ENCODE data around the gene GAL3ST2. TPM values are rescaled to one million over a fixed set of nuclear protein-coding genes. Genes with fewer than 3 reads are reported as not detected.

GAL3ST2 gene
- total RNA-seq, 2 experiments from 2014 or later = 1.1 TPM; not detected in 1

DNA sequence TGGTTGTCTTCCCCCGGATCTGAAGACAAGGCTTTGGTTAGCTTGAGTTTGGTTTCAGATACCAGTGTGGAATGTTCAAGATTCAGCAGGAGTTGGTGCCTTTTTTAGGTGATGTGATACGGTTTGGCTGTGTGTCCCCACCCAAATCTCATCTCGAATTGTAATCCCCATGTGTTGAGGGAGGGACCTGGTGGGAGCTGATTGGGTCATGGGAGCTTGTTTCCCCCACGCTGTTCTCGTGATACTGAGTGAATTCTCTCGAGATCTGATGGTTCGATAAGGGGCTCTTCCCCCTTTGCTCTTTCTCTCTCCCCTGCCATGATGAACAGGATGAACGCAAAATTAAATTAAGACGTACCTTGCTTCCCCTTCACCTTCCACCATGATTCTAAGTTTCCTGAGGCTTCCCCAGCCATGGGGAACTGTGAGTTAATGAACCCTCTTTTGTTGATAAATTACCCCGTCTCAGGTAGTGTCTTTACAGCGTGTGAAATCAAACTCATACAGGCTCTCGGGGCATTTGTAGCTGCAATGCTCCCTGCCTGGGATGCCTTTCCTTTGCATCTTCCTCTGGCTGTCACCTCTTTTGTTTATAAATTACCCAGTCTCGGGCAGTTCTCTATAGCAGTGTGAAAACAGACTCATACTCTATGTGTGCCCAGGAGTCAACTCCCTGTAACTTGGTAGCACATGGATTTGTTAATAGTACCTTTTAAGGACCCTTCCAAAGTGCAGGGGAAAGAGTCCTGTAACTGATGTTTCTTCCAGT lies 60.8 kb downstream of the GAL3ST2 start:
- DNase-seq (ENCODE audit: low spot score) = no peak
- TF ChIP-seq, protein P1, sequence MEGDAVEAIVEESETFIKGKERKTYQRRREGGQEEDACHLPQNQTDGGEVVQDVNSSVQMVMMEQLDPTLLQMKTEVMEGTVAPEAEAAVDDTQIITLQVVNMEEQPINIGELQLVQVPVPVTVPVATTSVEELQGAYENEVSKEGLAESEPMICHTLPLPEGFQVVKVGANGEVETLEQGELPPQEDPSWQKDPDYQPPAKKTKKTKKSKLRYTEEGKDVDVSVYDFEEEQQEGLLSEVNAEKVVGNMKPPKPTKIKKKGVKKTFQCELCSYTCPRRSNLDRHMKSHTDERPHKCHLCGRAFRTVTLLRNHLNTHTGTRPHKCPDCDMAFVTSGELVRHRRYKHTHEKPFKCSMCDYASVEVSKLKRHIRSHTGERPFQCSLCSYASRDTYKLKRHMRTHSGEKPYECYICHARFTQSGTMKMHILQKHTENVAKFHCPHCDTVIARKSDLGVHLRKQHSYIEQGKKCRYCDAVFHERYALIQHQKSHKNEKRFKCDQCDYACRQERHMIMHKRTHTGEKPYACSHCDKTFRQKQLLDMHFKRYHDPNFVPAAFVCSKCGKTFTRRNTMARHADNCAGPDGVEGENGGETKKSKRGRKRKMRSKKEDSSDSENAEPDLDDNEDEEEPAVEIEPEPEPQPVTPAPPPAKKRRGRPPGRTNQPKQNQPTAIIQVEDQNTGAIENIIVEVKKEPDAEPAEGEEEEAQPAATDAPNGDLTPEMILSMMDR (conservative IDR thresholded peaks at IDR 0.05; ENCODE audit: low read length) = no peak
- no peak for TF ChIP-seq EZH2phosphoT487 (IDR thresholded peaks at IDR 0.05; ENCODE audit: borderline replicate concordance, low read depth, low read length)
- Histone ChIP-seq H3K4me1 (ENCODE audit: insufficient read depth, low read length, poor library complexity, severe bottlenecking) (no peaks in the 10 kb centered on the region), H3K36me3 (ENCODE audit: insufficient read depth, low read length) (no peaks in the 10 kb centered on the region), H3K9me3 (ENCODE audit: low read length) (no peaks in the 10 kb centered on the region), H3K27ac (ENCODE audit: low read depth, low read length, poor library complexity, severe bottlenecking) (no peak overlapping the region), H3K9me2 (ENCODE audit: insufficient read depth, low read length) (no peaks in the 10 kb centered on the region), H3K4me3 (ENCODE audit: low read depth, low read length, poor library complexity, severe bottlenecking) (no peak overlapping the region), H2AFZ (ENCODE audit: low read length) (no peak overlapping the region), H4K20me1 (ENCODE audit: insufficient read depth, low read length) (no peaks in the 10 kb centered on the region), H3K79me2 (ENCODE audit: insufficient read depth, low read depth, low read length) (no peaks in the 10 kb centered on the region), H3K4me2 (ENCODE audit: low read length) (no peak overlapping the region)
- no TSS peak for BruUV-seq (replicated peaks)
- CTCF ChIA-PET (ENCODE audit: unreplicated experiment) = no interaction called here
- intact Hi-C loops (cut with micrococcal nuclease; ENCODE audit: unreplicated experiment) = no loop called here
- POLR2A ChIA-PET = interaction anchor here (0.6 kb wide), 1 partner anchor 536 kb away, joined by 3 read pairs; no protein-coding TSS in a partner anchor

DNA sequence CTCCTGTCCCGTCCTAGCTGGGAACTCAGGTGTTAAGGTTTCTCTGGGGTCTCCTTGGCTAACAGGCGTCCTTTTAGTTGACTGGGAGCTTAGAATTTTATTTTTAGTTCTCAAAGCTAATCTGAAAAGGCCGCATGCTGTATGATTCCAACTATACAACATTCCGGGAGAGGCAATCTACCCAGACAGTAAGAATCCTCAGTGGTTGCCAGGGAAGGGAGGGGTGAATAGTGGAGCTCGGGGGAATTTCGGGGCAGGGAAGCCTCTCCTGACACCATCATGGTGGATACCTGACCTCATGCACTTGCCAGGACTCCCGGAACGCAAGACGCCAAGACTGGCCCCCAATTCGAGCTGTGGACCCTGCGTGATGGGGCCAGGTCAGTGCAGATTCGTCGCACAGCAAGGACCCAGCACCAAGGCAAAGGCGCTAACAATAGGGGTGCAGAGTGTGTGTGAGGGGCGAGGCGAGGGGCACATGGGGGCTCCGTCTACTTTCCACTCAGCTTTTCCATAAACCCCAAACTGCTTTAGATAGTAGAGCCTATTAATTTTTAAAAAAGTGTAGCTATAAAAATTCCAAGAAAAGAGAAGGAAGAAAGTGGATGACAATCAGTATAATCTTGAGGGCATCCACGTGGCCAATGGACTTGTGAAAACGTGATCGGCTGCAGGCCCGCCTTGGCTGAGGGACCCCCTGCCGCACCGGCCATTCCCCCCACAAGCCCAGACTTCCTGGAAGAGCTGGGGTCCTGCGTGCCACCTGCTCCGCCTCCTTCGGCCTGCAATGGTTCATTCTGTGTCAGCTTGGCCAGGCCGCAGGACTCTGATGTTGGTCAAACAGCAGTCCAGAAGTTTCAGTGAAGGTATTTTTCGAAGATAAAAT lies 64.8 kb downstream of the GAL3ST2 start:
- ChIA-PET CTCF (ENCODE audit: unreplicated experiment) (interaction anchor here (0.6 kb wide), 1 partner anchor 9 kb away, joined by 3 read pairs; no protein-coding TSS in a partner anchor), POLR2A (interaction anchor here (0.7 kb wide), 1 partner anchor 1119 kb away, joined by 3 read pairs; no protein-coding TSS in a partner anchor)
- no peak overlapping the region for H3K4me2 ChIP-seq (ENCODE audit: low read length)
- H2AFZ ChIP-seq (ENCODE audit: low read length) = no peak overlapping the region
- intact Hi-C loops (cut with micrococcal nuclease; ENCODE audit: unreplicated experiment) = no loop called here
- no peak overlapping the region for H3K27ac ChIP-seq (ENCODE audit: low read depth, low read length, poor library complexity, severe bottlenecking)
- no peaks in the 10 kb centered on the region for H3K79me2 ChIP-seq (ENCODE audit: insufficient read depth, low read depth, low read length)
- no peaks in the 10 kb centered on the region for H3K36me3 ChIP-seq (ENCODE audit: insufficient read depth, low read length)
- no TSS peak for BruUV-seq (replicated peaks)
- TF ChIP-seq, protein P1 (conservative IDR thresholded peaks at IDR 0.05; ENCODE audit: low read length) = no peak
- no peak for TF ChIP-seq EZH2phosphoT487 (IDR thresholded peaks at IDR 0.05; ENCODE audit: borderline replicate concordance, low read depth, low read length)
- H4K20me1 ChIP-seq (ENCODE audit: insufficient read depth, low read length) = no peaks in the 10 kb centered on the region
- no peak for DNase-seq (ENCODE audit: low spot score)
- H3K9me2 ChIP-seq (ENCODE audit: insufficient read depth, low read length) = no peaks in the 10 kb centered on the region
- H3K9me3 ChIP-seq (ENCODE audit: low read length) = no peaks in the 10 kb centered on the region
- no peak overlapping the region for H3K4me3 ChIP-seq (ENCODE audit: low read depth, low read length, poor library complexity, severe bottlenecking)
- H3K4me1 ChIP-seq (ENCODE audit: insufficient read depth, low read length, poor library complexity, severe bottlenecking) = no peaks in the 10 kb centered on the region
